Esophagus muscularis mucosa (tissue), 4 donors: ENCODE results near the gene RBM19. TPM values are rescaled to one million over a fixed set of nuclear protein-coding genes. Genes with fewer than 3 reads are reported as not detected.
"Not testable (repeated sequence)": the region's sequence is repeated elsewhere in the genome, so short reads cannot be mapped to it uniquely, and the experiment has no call there.

Experiments
- DNase-seq: peaks from one replicate; pipeline ENCODE4 v3.0.0-alpha.2; 2017; ENCODE audit errors: extremely low spot score
- H3K27ac ChIP-seq, 4 donors: fragments of 200-600 bp; sonication (generic); replicated peaks in 1 of 4; 1 replicate in 3 of 4; 2 replicates in 1 of 4; pipeline ENCODE4 v1.5.1; 2016 to 2019; ENCODE audit warnings: mild to moderate bottlenecking in 1 of 4
- H3K27me3 ChIP-seq, 4 donors: fragments of 200-600 bp; sonication (generic); one replicate each; pipeline versions ENCODE4 v1.5.1 to v1.6.0; 2016 to 2019
- H3K36me3 ChIP-seq, 4 donors: fragments of 200-600 bp; sonication (generic); one replicate each; pipeline ENCODE4 v1.5.1; 2016 to 2019
- H3K4me1 ChIP-seq, 4 donors: fragments of 200-600 bp; sonication (generic); one replicate each; pipeline ENCODE4 v1.5.1; 2016 to 2019
- H3K4me3 ChIP-seq, 4 donors: fragments of 200-600 bp; sonication (generic); 1 replicate in 2 of 4; 2 replicates in 2 of 4; pipeline ENCODE4 v1.5.1; 2016 to 2019; ENCODE audit warnings: mild to moderate bottlenecking in 4 of 4, moderate library complexity in 1 of 4
- H3K9me3 ChIP-seq, 4 donors: fragments of 200-600 bp; sonication (generic); 1 replicate in 3 of 4; 2 replicates in 1 of 4; pipeline ENCODE4 v1.5.1; 2016 to 2019
- EP300 ChIP-seq: sonication (generic); formaldehyde crosslinking; IDR thresholded peaks from one replicate; pipeline ENCODE4 v1.6.1; 2017; ENCODE audit warnings: antibody characterized with exemption
- POLR2A ChIP-seq: fragments of 450-650 bp; IDR thresholded peaks from one replicate; pipeline ENCODE4 v1.6.1; 2017; ENCODE audit warnings: antibody characterized with exemption, moderate library complexity, mild to moderate bottlenecking, low read depth
- POLR2AphosphoS5 ChIP-seq, 2 donors: sonication (generic); formaldehyde crosslinking; IDR thresholded peaks; one replicate each; pipeline ENCODE4 v1.6.1; 2017; ENCODE audit warnings: antibody characterized with exemption in 2 of 2
- WGBS: methylation state at CpG from one replicate; pipeline ENCODE4 v1.1.5; 2018; 5-methylcytosine and 5-hydroxymethylcytosine counted together
- intact Hi-C: fragments of 100-400 bp; cut with DNase I; formaldehyde crosslinking; loops from one replicate; pipeline ENCODE4 v1.15.1; 2023
- total RNA-seq, 4 donors: library from RNA; depleted of rRNA; stranded (reverse); fragments of >200 nt; gene quantifications; one replicate each; pipeline versions ENCODE4 v1.1.0 to v1.2.1, GENCODE V29; 2016
- TF ChIP-seq, protein P1 (sequence below), 3 experiments: fragments of 200-600 bp in 2 of 3; fragments of 450-650 bp in 1 of 3; sonication (generic) in 2 of 3; IDR thresholded peaks; one replicate each; pipeline ENCODE4 v1.5.1; 2017 to 2019; ENCODE audit warnings: antibody characterized with exemption in 3 of 3, mild to moderate bottlenecking in 2 of 3, moderate library complexity in 1 of 3

Gene RBM19
- total RNA-seq, 4 donors from 2014 or later: 26.7 to 40.0 (median 27.4) TPM

DNA sequence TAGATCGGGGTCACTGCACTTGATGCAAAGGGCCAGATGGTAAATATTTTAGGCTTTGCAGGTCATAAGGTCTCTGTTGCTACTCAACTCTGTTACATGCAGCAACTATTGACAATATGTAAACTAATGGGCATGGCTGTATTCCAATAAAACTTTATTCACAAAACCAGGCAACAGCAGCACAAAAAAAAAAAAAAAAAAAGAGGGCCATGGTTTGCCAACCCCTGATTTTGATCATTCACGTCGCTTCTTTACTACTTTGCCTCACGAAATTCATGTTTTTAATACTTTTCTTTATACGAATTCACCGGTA lies 152.9 kb downstream of the RBM19 start:
- H3K27me3 ChIP-seq: no peaks in the 10 kb centered on the region
- H3K27ac ChIP-seq: no peak overlapping the region
- H3K36me3 ChIP-seq: peaks cover 8 to 47% (median 21%) of the 10 kb centered on the region in 4 donors
- TF ChIP-seq POLR2A (no peak), POLR2AphosphoS5 (IDR thresholded peaks at IDR 0.05) (no peak), EP300 (no peak)
- TF ChIP-seq, protein P1, sequence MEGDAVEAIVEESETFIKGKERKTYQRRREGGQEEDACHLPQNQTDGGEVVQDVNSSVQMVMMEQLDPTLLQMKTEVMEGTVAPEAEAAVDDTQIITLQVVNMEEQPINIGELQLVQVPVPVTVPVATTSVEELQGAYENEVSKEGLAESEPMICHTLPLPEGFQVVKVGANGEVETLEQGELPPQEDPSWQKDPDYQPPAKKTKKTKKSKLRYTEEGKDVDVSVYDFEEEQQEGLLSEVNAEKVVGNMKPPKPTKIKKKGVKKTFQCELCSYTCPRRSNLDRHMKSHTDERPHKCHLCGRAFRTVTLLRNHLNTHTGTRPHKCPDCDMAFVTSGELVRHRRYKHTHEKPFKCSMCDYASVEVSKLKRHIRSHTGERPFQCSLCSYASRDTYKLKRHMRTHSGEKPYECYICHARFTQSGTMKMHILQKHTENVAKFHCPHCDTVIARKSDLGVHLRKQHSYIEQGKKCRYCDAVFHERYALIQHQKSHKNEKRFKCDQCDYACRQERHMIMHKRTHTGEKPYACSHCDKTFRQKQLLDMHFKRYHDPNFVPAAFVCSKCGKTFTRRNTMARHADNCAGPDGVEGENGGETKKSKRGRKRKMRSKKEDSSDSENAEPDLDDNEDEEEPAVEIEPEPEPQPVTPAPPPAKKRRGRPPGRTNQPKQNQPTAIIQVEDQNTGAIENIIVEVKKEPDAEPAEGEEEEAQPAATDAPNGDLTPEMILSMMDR (IDR thresholded peaks at IDR 0.05): no peak
- 80% methylated on average over 6 of the region's 6 CpGs for WGBS
- no peak overlapping the region for H3K4me3 ChIP-seq
- intact Hi-C loops: no loop called here
- H3K9me3 ChIP-seq: peaks cover 0 to 12% (median 4%) of the 10 kb centered on the region in 4 donors
- DNase-seq: no peak
- no peaks in the 10 kb centered on the region for H3K4me1 ChIP-seq

- H3K27me3 ChIP-seq: no peaks in the 10 kb centered on the region
- no peak overlapping the region for H3K27ac ChIP-seq
- TF ChIP-seq EP300: no peak
- no peak for TF ChIP-seq POLR2AphosphoS5 (IDR thresholded peaks at IDR 0.05)
- no peak for TF ChIP-seq POLR2A
- H3K4me1 ChIP-seq: no peaks in the 10 kb centered on the region
- no peak overlapping the region for H3K4me3 ChIP-seq
- no peak for DNase-seq
- WGBS: 83% methylated on average over 16 of the region's 16 CpGs
- peaks cover 0 to 18% (median 4%) of the 10 kb centered on the region in 4 donors for H3K9me3 ChIP-seq
- intact Hi-C loops: no loop called here
- peaks cover 8 to 45% (median 20%) of the 10 kb centered on the region in 4 donors for H3K36me3 ChIP-seq
These were observed 153.5 kb downstream of the RBM19 start for GRCh38 chr12:113812411-113813228.

- H3K4me3 ChIP-seq, H3K4me1 ChIP-seq, H3K27ac ChIP-seq, H3K27me3 ChIP-seq, intact Hi-C loops, DNase-seq: not testable (repeated sequence)
- 90% methylated on average over 15 of the region's 17 CpGs for WGBS
- Histone ChIP-seq H3K9me3 (peaks cover 0 to 36% (median 14%) of the 10 kb centered on the region in 4 donors), H3K36me3 (peaks cover 0 to 20% (median 6%) of the 10 kb centered on the region in 4 donors)
These were observed 156.5 kb downstream of the RBM19 start for GRCh38 chr12:113809462-113810220.

- intact Hi-C loops: no loop called here
These were observed 157.8 kb downstream of the RBM19 start for GRCh38 chr12:113808095-113808951.

GRCh38 chr12:113805673-113806072 lies 160.5 kb downstream of the RBM19 start:
- 91% methylated on average over 4 of the region's 5 CpGs for WGBS
- H3K4me3 ChIP-seq: no peak overlapping the region
- H3K9me3 ChIP-seq: peaks cover 0 to 24% (median 10%) of the 10 kb centered on the region in 4 donors
- no peaks in the 10 kb centered on the region for H3K27me3 ChIP-seq
- H3K27ac ChIP-seq: no peak overlapping the region
- H3K4me1 ChIP-seq: no peaks in the 10 kb centered on the region
- intact Hi-C loops: no loop called here
- TF ChIP-seq, protein P1 (IDR thresholded peaks at IDR 0.05): no peak
- no peak for TF ChIP-seq POLR2A
- no peak for TF ChIP-seq EP300
- TF ChIP-seq POLR2AphosphoS5 (IDR thresholded peaks at IDR 0.05): no peak
- no peaks in the 10 kb centered on the region for H3K36me3 ChIP-seq
- no peak for DNase-seq

More at GRCh38 chr12:113808095-113808951, 157.8 kb downstream of the RBM19 start:
- TF ChIP-seq EP300 (no peak), POLR2A (no peak), POLR2AphosphoS5 (IDR thresholded peaks at IDR 0.05) (no peak)
- TF ChIP-seq, protein P1 (IDR thresholded peaks at IDR 0.05): no peak
- Histone ChIP-seq H3K9me3 (peaks cover 0 to 36% (median 14%) of the 10 kb centered on the region in 4 donors), H3K4me1 (no peaks in the 10 kb centered on the region), H3K36me3 (peaks cover 0 to 13% (median 6%) of the 10 kb centered on the region in 4 donors), H3K4me3 (no peak overlapping the region), H3K27me3 (no peaks in the 10 kb centered on the region), H3K27ac (no peak overlapping the region)
- 87% methylated on average over 19 of the region's 19 CpGs for WGBS
- DNase-seq: no peak
